Measurements from ENCODE around the gene RCAN1. TPM values are rescaled to one million over a fixed set of nuclear protein-coding genes. Genes with fewer than 3 reads are reported as not detected.

Gene RCAN1
- total and polyA plus RNA-seq, 9 of the 15 experiments (the other 6 are each of a cell fraction or from before 2014, with no cell fraction given) = 4.4 to 16.5 (median 12.3) TPM

- CTCF ChIA-PET (ENCODE audit: low intra/inter-chr PET ratio) = no interaction called here
- intact Hi-C loops (cut with micrococcal nuclease) = no loop called here
- Histone ChIP-seq H3K9me1 (ENCODE audit: control insufficient read depth, insufficient read depth, low read length) (no peaks in the 10 kb centered on the region), H3K27me3 (ENCODE audit: control insufficient read depth in 2 of 2, insufficient read depth in 2 of 2, low read length in 2 of 2) (no peaks in the 10 kb centered on the region; a peak in 2 of 5 replicates), H3K9ac (ENCODE audit: insufficient read depth in 1 of 2, low read depth in 2 of 2, low read length in 2 of 2) (no peak overlapping the region), H3K9me3 (replicated peaks; ENCODE audit: control insufficient read depth, insufficient read depth, low read depth, low read length) (no peaks in the 10 kb centered on the region; the same call in 1 of the 2 replicates), H3K27ac (ENCODE audit: extremely low read depth, low read depth, low read length) (no peak overlapping the region), H2AFZ (ENCODE audit: low read depth, low read length) (no peak overlapping the region), H4K20me1 (replicated peaks; ENCODE audit: control insufficient read depth, insufficient read depth, low read length) (no peaks in the 10 kb centered on the region), H3K4me1 (replicated peaks in 1 of 2; ENCODE audit: control insufficient read depth in 2 of 2, insufficient read depth in 2 of 2, low read length in 2 of 2) (peaks cover 0 to 14% of the 10 kb centered on the region in 2 experiments; a peak in 3 of 5 replicates), H3K4me2 (ENCODE audit: insufficient read depth, low read length) (no peak overlapping the region), H3K36me3 (ENCODE audit: control insufficient read depth, insufficient read depth, low read length) (no peaks in the 10 kb centered on the region), H3K4me3 (no peak overlapping the region), H3K79me2 (ENCODE audit: control insufficient read depth, insufficient read depth, low read length) (no peaks in the 10 kb centered on the region)
- in situ Hi-C loops (cut with MboI) = no loop called here
- DNase-seq (ENCODE audit: extremely low read depth in 1 of 4, low spot score in 3 of 4) (peak; percentile 83 to 89 (median 86)), FAIRE-seq (peak; percentile 82), ATAC-seq (peak; percentile 95)
- POLR2A ChIA-PET = interaction anchor here (0.6 to 1.9 kb wide), 2 partner anchors 9 to 25 kb away, joined by 3 to 5 read pairs; no protein-coding TSS in a partner anchor
- no TSS peak for BruUV-seq (replicated peaks)
- WGBS (ENCODE audit: insufficient coverage, low coverage, missing lambda C conversion rate) = 39% methylated on average over 7 of the region's 7 CpGs
- 0 out of 2 replicates have a peak, but pooled peaks have one; percentile 52 for TF ChIP-seq MTA3 (IDR thresholded peaks at IDR 0.05; ENCODE audit: borderline replicate concordance)
- TF ChIP-seq, protein P1, sequence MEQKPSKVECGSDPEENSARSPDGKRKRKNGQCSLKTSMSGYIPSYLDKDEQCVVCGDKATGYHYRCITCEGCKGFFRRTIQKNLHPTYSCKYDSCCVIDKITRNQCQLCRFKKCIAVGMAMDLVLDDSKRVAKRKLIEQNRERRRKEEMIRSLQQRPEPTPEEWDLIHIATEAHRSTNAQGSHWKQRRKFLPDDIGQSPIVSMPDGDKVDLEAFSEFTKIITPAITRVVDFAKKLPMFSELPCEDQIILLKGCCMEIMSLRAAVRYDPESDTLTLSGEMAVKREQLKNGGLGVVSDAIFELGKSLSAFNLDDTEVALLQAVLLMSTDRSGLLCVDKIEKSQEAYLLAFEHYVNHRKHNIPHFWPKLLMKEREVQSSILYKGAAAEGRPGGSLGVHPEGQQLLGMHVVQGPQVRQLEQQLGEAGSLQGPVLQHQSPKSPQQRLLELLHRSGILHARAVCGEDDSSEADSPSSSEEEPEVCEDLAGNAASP (IDR thresholded peaks at IDR 0.05) = no peak
- peak; percentile 16; the same call in 1 of the 2 replicates for TF ChIP-seq ATF7 (IDR thresholded peaks at IDR 0.05)
- TF ChIP-seq REST (IDR thresholded peaks at IDR 0.05; ENCODE audit: borderline replicate concordance) = peak; percentile 29; the same call in 1 of the 2 replicates
- TF ChIP-seq REST (CRISPR knock-in tag; IDR thresholded peaks at IDR 0.05; ENCODE audit: low read depth) = no peak
- TF ChIP-seq ELF1 (tag; IDR thresholded peaks at IDR 0.05) = peak; percentile 21; the same call in 1 of the 2 replicates
- TF ChIP-seq NFIC (IDR thresholded peaks at IDR 0.05) = peak; percentile 100
- peak in 1 of 2 experiments; percentile 75; a peak in 2 of 4 replicates for TF ChIP-seq RAD21 (CRISPR knock-in tag; conservative IDR thresholded peaks at IDR 0.05 in 1 of 2, IDR thresholded peaks at IDR 0.05 in 1 of 2)
- 0 out of 2 replicates have a peak, but pooled peaks have one; percentile 6 for TF ChIP-seq CBFA2T2 (conservative IDR thresholded peaks at IDR 0.05)
- peak; percentile 100 for TF ChIP-seq NFIX (CRISPR knock-in tag; IDR thresholded peaks at IDR 0.05; ENCODE audit: low read depth)
- TF ChIP-seq POLR2AphosphoS5 (IDR thresholded peaks at IDR 0.05; ENCODE audit: control insufficient read depth, insufficient read depth, low read depth, low read length) = peak; percentile 30; the same call in 1 of the 2 replicates
- peak; percentile 37; the same call in 1 of the 2 replicates for TF ChIP-seq CTBP1 (IDR thresholded peaks at IDR 0.05; ENCODE audit: borderline replicate concordance)
- TF ChIP-seq MIER1 (IDR thresholded peaks at IDR 0.05; ENCODE audit: low read depth) = no peak
- TF ChIP-seq SMAD1 (IDR thresholded peaks at IDR 0.05; ENCODE audit: low read depth, low read length, partially characterized antibody) = peak; percentile 100
These were observed 70.8 kb downstream of the RCAN1 start for GRCh38 chr21:34544032-34544496.
